Measurements from ENCODE around the gene TRPM2.

GRCh38 chr21:44425895-44426662, 72.7 kb downstream of the TRPM2 start:
- TF ChIP-seq, protein P1, sequence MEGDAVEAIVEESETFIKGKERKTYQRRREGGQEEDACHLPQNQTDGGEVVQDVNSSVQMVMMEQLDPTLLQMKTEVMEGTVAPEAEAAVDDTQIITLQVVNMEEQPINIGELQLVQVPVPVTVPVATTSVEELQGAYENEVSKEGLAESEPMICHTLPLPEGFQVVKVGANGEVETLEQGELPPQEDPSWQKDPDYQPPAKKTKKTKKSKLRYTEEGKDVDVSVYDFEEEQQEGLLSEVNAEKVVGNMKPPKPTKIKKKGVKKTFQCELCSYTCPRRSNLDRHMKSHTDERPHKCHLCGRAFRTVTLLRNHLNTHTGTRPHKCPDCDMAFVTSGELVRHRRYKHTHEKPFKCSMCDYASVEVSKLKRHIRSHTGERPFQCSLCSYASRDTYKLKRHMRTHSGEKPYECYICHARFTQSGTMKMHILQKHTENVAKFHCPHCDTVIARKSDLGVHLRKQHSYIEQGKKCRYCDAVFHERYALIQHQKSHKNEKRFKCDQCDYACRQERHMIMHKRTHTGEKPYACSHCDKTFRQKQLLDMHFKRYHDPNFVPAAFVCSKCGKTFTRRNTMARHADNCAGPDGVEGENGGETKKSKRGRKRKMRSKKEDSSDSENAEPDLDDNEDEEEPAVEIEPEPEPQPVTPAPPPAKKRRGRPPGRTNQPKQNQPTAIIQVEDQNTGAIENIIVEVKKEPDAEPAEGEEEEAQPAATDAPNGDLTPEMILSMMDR (conservative IDR thresholded peaks at IDR 0.05) = no peak
- TF ChIP-seq ZFX (IDR thresholded peaks at IDR 0.05) = no peak

All from C4-2B (cell line).